Measurements from ENCODE around the gene SERF2. TPM values are rescaled to one million over a fixed set of nuclear protein-coding genes. Genes with fewer than 3 reads are reported as not detected.
"Not testable (repeated sequence)": the region's sequence is repeated elsewhere in the genome, so short reads cannot be mapped to it uniquely, and the experiment has no call there.

The SERF2 gene
- total RNA-seq, 1 donor from 2014 or later, result 340 TPM

DNA sequence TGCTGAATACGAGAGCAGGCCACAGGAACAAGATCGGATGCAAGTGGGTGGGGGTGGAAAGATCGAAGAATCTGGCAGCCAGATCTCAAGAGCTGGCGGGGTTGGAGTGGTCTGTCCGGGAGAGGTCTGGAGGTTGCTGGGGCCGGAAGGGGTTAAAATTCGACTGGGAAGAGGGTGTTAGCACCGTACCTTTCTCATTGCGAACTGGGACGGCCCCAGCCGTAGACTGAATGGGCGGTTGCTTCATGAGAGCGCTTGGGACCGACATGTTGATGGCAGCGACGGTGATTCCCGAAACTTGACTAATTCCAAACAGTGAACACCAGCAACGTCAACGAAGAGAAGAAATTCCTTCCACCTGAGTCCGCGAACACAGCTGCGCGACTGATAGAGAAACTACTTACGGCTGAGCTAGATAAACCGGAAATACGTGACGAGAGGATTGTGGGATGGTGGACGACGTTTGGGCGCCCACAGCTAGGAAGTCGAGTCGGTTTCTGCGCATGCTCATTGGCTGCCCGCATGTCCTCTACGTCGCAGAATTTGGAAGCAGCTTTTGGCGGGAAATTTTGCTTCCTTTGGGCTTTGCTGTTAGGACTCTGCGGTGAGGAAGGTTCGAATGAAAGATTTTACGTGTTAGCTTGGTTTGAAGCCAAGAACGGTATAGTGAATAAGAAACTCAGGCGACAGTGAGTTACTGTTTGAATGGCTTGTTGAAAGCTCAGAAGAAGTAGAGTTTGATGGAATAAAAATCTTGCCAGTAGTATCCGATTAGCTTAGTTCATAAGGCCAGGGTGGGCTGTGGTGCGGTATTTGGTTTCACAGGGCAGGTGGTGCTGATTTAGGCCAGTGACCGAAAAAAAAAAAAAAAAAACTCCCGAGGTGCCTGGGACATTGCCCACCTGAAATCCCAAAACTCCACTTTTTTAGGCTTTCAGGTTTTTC is 32.5 kb downstream of the SERF2 start, which contains the start of gene MFAP1:
Gene MFAP1, minus strand, starts transcription at position 389 of the 945 bp plus-strand sequence. Its CDS starts 121 bp downstream, at position 268.
- no peaks in the 10 kb centered on the region for H3K27me3 ChIP-seq (ENCODE audit: control insufficient read depth, insufficient read depth, low read length)
- DNase-seq (ENCODE audit: low read depth), result peak; percentile 97
- peak within 1 kb of the TSS; percentile 92 for H3K4me3 ChIP-seq (ENCODE audit: low read depth, low read length)
- TF ChIP-seq, protein P1, sequence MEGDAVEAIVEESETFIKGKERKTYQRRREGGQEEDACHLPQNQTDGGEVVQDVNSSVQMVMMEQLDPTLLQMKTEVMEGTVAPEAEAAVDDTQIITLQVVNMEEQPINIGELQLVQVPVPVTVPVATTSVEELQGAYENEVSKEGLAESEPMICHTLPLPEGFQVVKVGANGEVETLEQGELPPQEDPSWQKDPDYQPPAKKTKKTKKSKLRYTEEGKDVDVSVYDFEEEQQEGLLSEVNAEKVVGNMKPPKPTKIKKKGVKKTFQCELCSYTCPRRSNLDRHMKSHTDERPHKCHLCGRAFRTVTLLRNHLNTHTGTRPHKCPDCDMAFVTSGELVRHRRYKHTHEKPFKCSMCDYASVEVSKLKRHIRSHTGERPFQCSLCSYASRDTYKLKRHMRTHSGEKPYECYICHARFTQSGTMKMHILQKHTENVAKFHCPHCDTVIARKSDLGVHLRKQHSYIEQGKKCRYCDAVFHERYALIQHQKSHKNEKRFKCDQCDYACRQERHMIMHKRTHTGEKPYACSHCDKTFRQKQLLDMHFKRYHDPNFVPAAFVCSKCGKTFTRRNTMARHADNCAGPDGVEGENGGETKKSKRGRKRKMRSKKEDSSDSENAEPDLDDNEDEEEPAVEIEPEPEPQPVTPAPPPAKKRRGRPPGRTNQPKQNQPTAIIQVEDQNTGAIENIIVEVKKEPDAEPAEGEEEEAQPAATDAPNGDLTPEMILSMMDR (IDR thresholded peaks at IDR 0.05; ENCODE audit: insufficient read depth, low read length, severe bottlenecking), result no peak
- peak; percentile 91 for FAIRE-seq
- H3K36me3 ChIP-seq (ENCODE audit: control insufficient read depth, insufficient read depth, low read length), result peaks cover 1% of the 10 kb centered on the region

GRCh38 chr15:43825305-43825704 is 33.2 kb downstream of the SERF2 start:
- not testable (repeated sequence) for FAIRE-seq; H3K27me3 ChIP-seq (ENCODE audit: control insufficient read depth, insufficient read depth, low read length)

GRCh38 chr15:43826029-43826507 is 33.9 kb downstream of the SERF2 start:
- DNase-seq (ENCODE audit: low read depth) (no peak), FAIRE-seq (no peak)
- Histone ChIP-seq H3K27me3 (ENCODE audit: control insufficient read depth, insufficient read depth, low read length) (no peaks in the 10 kb centered on the region), H3K36me3 (ENCODE audit: control insufficient read depth, insufficient read depth, low read length) (peaks cover 1% of the 10 kb centered on the region), H3K4me3 (ENCODE audit: low read depth, low read length) (peak overlapping the region; percentile 32)
- TF ChIP-seq, protein P1 (IDR thresholded peaks at IDR 0.05; ENCODE audit: insufficient read depth, low read length, severe bottlenecking), result no peak

More at GRCh38 chr15:43825305-43825704, 33.2 kb downstream of the SERF2 start:
- not testable (repeated sequence) for DNase-seq (ENCODE audit: low read depth); H3K4me3 ChIP-seq (ENCODE audit: low read depth, low read length); H3K36me3 ChIP-seq (ENCODE audit: control insufficient read depth, insufficient read depth, low read length)

GRCh38 chr15:43826508-43827341 is 34.6 kb downstream of the SERF2 start, which contains the start of gene WDR76:
TSS of gene WDR76 (plus strand) at chr15:43827002. CDS start at chr15:43827033, 31 bp downstream.
- TF ChIP-seq, protein P1 (IDR thresholded peaks at IDR 0.05; ENCODE audit: insufficient read depth, low read length, severe bottlenecking), result no peak
- Histone ChIP-seq H3K36me3 (ENCODE audit: control insufficient read depth, insufficient read depth, low read length) (peaks cover 1% of the 10 kb centered on the region), H3K27me3 (ENCODE audit: control insufficient read depth, insufficient read depth, low read length) (no peaks in the 10 kb centered on the region), H3K4me3 (ENCODE audit: low read depth, low read length) (peak within 1 kb of the TSS; percentile 32)
- DNase-seq (ENCODE audit: low read depth) (peak; percentile 68), FAIRE-seq (no peak)

GRCh38 chr15:43828061-43828657 is 36.0 kb downstream of the SERF2 start:
- TF ChIP-seq, protein P1 (IDR thresholded peaks at IDR 0.05; ENCODE audit: insufficient read depth, low read length, severe bottlenecking), result no peak
- no peak overlapping the region for H3K4me3 ChIP-seq (ENCODE audit: low read depth, low read length)

GRCh38 chr15:43829951-43830540 is 37.9 kb downstream of the SERF2 start:
- not testable (repeated sequence) for H3K27me3 ChIP-seq (ENCODE audit: control insufficient read depth, insufficient read depth, low read length); FAIRE-seq; DNase-seq (ENCODE audit: low read depth); H3K36me3 ChIP-seq (ENCODE audit: control insufficient read depth, insufficient read depth, low read length); H3K4me3 ChIP-seq (ENCODE audit: low read depth, low read length)

More at GRCh38 chr15:43828061-43828657, 36.0 kb downstream of the SERF2 start:
- Histone ChIP-seq H3K27me3 (ENCODE audit: control insufficient read depth, insufficient read depth, low read length) (no peaks in the 10 kb centered on the region), H3K36me3 (ENCODE audit: control insufficient read depth, insufficient read depth, low read length) (no peaks in the 10 kb centered on the region)
- DNase-seq (ENCODE audit: low read depth), result no peak
- FAIRE-seq, result no peak

DNA sequence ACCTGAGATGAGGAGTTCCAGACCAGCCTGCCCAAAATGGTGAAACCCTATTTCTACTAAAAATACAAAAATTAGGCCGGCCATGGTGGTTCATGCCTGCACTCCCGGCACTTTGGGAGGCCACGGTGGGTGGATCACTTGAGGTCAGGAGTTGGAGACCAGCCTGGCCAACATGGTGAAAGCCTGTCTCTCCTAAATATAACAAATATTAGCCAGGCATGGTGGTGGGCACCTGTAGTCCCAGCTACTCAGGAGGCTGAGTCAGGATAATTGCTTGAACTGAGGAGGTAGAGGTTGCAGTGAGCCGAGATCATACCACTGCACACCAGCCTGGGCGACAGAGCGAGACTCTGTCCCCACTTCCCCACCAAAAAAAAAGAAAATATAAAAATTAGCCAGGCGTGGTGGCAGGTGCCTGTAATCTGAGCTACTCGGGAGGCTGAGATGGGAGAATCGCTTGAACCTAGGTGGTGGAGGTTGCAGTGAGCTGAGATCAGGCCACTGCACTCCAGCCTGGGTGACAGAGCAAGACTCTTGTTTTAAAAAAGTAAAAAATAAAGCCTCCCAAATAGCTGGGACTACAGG is 38.7 kb downstream of the SERF2 start:
- not testable (repeated sequence) for FAIRE-seq; H3K27me3 ChIP-seq (ENCODE audit: control insufficient read depth, insufficient read depth, low read length); DNase-seq (ENCODE audit: low read depth); H3K4me3 ChIP-seq (ENCODE audit: low read depth, low read length); H3K36me3 ChIP-seq (ENCODE audit: control insufficient read depth, insufficient read depth, low read length)

- DNase-seq (ENCODE audit: low read depth); FAIRE-seq; H3K27me3 ChIP-seq (ENCODE audit: control insufficient read depth, insufficient read depth, low read length); H3K4me3 ChIP-seq (ENCODE audit: low read depth, low read length); H3K36me3 ChIP-seq (ENCODE audit: control insufficient read depth, insufficient read depth, low read length): not testable (repeated sequence)
Measured at GRCh38 chr15:43831519-43832052, 39.5 kb downstream of the SERF2 start.

Data from bronchial epithelial cell (primary cell).